Middle frontal gyrus (tissue), 1 donor: ENCODE data around the gene FANCC.

Experiments used
- DNase-seq: peaks from one replicate; pipeline ENCODE4 v3.0.0-alpha.2; 2015; ENCODE audit warnings: low spot score; ENCODE audit errors: extremely low spot score

Gene FANCC

DNA sequence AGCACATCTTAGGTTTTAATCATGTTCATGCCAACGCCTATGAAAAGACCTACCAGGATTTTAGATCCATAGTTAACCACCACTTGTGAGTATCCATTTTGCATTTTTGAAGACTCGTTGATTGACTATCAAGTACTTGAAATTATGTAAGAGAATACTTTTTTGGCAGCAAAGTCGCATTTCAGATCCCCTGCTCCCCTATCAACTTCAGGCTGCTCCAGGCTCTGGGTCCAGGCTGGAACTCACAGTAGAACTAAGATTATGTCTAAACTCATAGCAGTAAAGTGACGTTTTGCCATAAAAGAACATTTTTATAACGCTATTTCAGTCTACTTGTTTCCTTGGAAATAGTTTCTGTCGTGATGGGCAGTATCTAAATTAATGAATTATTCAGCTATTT lies 267.7 kb downstream of the FANCC start:
- no peak for DNase-seq
